Limb (tissue), 2 donors: ENCODE measurements around the gene FGF19.

Experiments used
- DNase-seq, 2 donors: peaks; one replicate each; pipeline ENCODE4 v3.0.0-alpha.2; 2016; ENCODE audit errors: extremely low spot score in 2 of 2

Gene FGF19

GRCh38 chr11:69703768-69704507, at the start of gene FGF19:
TSS of gene FGF19 (minus strand) at chr11:69704022. CDS start at chr11:69703876, 146 bp downstream.
- DNase-seq = peak in 1 of 2 donors; percentile 63

DNA sequence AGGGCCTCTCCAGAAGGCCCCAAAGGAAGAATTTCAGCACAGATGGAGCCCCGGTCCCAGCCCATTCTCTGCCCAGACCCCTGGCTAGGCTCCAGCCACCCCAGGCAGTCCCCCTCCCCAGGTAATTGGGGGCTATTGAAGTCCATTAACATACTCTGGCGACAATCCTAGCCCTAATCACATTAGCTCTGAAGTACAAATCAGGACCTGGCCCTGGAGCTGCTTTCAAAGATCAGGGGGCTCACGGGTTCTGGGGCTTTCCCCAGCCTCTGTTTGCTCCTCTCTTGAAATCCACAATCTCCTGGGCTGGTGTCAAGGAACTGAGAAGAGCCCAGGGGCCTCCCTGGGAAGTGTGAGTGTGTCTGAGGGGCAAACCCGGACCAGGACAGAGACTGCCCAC, 49.1 kb upstream of the FGF19 start:
- no peak for DNase-seq

GRCh38 chr11:69750875-69751597, 47.2 kb upstream of the FGF19 start:
- DNase-seq = no peak

DNA sequence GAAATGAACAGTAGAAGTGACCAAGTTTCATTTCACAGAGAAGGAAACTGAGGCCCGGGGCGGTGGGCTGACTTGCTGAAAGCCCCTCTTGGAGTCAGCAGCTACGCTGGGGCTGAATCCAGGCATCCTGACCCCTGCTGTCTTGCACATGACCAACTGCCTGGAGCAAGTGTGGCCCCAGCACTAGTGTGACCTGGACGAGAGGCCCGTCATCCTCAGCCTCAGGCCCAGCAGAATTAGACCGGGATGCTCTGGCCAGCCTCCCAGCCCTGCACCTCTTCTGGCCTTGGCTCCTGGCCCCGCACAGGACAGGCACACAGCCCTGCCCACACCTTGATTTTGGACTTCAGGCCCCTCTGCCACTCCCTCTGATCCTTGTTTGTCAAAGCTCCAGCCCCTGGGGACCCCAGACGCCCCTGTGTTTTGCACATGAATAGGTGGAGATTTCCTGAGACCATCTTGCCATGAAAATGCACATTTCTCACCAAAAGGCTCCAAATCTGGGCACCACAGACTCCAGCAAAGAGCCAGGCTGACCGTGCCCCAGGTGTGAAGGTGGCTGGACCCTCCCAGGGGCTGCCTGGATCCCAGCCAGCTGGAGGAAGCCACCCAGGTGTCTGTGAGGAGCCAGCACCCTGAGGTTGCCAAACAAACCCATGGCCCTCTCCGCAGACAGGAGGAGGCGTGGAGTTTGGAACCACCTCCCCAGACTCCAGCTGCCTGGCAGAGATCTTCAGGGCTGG, 46.5 kb upstream of the FGF19 start:
- no peak for DNase-seq

DNA sequence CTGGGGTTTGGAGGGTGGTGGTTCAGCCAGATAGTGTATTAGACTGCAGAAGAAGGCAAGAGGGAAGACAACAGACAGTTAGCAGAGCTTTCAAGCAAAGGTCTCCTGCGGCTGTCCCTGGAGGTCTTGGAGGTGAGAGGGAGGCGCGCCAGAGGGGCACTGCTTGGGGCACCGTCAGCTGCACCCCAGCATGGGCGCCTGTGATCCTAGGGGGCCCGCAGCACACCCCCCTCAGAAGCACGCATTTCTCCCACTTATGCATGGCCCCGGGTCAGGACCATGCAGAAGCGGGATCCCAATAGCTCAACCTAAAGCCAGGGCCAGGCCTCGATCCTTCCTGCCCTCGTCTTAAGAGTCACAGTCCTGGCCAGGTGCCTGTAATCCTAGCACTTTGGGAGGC, 44.8 kb upstream of the FGF19 start:
- no peak for DNase-seq

DNA sequence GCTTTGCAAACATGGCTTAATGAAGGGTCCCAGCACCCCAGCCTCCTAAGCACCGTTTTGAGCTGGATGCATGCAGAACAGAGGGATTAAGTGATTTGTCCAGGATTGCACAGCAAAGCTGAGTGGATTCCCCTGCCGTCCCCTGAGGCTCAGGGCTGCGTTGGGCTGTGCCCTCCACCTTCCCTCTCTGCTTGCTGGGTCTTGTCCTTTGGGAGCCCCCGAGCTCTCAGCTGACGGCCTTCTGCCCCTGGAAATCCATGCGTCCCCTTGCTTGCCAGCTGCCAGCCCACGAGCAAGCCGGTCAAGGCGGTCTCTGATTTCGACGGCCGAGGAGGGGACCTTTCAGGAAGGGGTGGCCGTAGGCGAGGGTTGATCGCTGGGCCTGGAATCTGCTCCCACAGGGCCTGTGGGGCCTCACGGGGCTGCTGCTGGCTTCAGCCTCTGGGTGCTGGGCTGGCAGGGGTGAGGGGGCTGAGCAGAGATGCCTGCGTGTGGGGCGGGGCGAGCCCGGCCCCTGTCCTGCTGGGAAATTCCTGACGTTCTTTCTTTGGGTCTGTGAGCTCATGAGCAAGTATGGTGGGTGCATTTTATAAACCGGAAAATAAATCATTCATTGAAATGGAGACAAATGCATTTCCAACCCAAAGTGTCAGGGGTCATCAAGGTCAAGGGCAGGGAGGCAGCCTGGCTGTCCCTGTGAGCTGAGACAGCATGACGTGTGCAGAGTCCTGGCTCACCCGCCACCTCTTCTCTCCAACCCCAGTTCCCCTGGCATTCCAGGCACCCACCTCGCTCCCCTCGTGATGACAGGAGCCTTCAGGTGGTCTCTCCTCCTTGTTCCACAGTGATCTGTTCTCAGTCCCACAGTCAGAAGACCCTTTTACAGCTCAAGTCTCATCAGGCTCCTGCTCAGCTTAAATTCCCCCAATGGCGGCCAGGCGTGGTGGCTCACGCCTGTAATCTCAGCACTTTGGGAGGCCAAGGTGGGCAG, 43.2 kb upstream of the FGF19 start:
- peak in 1 of 2 donors; percentile 42 for DNase-seq

DNA sequence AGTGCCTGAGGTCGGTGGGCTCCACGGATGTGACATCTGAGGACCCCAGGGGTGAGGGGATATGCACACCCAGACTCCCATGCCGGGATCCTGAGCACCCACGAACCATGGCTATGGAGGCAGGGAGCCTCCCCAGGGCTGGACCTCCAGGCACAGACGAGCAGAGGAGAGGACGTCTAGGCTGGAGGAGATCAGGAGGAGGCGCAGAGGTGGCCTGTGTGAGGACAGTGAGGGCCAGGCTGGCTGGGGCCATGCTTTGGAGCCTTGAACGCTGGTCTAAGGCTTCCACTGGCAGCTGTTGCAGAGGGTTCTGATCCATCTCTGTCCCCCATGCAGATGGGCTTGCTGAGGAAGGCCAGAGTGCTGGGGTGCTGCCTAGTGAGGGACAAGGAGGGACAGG, 42.3 kb upstream of the FGF19 start:
- no peak for DNase-seq

GRCh38 chr11:69745201-69745600, 41.4 kb upstream of the FGF19 start:
- DNase-seq = no peak

DNA sequence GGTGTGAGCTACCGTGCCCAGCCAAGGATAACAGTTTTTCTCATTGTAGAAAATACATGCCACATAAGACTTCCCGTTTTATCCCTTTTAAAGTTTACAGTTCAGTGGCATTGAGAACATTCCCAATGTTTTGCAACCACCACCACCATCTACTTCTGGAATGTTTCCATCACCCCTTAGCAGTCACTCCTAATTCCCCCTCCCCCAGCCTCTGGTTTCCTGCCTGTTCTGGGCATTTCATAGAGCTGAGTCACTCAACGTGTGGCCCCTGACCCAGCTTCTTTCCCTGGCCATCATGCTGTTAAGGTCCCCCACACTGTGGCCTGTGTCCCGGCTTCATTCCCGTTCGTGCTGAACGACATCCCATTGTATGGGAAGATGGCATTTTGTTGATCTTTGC, 40.6 kb upstream of the FGF19 start:
- DNase-seq = no peak

- DNase-seq = no peak
Measured at GRCh38 chr11:69734841-69735240, 31.0 kb upstream of the FGF19 start.

- no peak for DNase-seq
Measured at GRCh38 chr11:69734367-69734766, 30.5 kb upstream of the FGF19 start.

- DNase-seq = no peak
Measured at GRCh38 chr11:69732910-69733309, 29.1 kb upstream of the FGF19 start.

DNA sequence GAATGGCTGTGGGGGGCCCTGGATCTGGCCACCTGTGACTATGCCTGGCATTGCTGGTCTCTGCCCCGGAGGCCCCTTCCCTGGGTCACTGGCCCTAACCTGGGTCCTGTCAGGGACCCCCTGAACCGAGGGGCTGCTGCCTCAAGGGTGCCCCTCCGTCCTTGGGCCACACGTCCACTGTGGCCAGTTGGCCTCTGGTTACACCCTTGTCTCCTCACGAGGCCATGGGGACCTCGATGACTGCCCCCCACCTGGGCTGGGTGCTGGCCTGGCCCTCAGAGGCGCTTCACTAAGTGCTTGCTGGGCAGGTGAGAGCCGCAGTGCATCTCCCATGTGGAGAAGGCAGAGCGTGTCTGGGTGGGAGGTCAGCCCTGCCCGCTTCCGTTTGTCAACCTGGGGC, 27.3 kb upstream of the FGF19 start:
- no peak for DNase-seq

DNA sequence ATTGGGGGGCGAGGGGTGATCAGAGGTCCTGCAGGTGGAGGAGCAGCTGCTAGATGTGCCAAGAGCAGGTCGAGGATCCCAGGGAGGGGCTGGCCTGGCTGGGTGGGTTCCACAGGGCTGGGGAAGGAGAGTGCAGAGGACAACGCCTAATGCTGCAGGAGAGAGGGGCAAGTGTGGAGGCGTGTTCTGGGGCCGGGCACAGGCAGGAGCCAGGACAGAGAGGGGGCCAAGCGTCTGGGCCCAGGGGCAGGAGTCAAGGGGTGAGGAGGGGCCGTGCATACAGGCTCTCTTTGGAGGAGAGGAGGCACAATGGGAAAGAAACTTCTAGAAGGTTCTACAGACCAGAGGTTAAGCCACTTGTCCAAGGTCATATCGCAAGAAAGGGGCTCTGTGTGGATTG, 26.7 kb upstream of the FGF19 start:
- DNase-seq = no peak

- no peak for DNase-seq
Measured at GRCh38 chr11:69729252-69729651, 25.4 kb upstream of the FGF19 start.

DNA sequence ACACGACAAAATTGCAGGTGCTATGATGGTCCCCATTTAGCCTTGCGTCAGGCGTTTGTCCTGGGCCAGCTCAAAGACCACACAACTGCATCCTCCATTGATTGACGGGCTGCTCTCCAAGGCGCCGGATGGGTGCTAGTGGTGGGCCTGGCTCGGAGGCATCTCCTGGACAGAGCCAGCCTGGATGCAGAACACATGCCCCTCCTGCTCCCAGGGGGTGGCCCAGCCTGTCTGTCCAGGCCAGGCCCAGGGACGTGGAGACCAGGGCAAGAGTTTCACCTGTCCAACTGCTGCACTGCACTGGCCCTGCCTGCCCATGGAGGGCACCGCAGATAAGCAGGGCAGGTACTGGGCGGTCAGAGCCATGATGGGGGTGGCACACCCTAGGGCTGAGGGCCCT, 23.4 kb upstream of the FGF19 start:
- DNase-seq = no peak

DNA sequence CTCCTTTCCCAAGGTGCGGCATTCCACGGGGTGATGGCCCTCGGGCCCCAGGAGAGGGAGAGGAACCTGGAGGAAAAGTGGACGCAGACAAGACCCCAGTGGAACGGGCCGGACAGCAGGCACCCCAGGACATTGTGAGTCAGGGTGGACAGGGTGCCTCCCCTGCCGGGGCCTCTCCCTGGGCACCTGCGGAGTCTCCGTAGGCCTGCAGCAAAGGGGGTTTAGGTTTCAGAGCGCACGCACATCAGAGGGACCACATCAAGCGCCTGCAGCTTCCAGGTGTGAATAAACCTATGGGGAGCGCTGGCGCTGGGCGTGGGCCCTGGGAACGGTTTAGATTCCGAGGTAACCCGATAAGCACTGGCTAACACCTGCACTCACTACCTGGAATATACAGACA, 22.7 kb upstream of the FGF19 start:
- DNase-seq = no peak

GRCh38 chr11:69726019-69726418, 22.2 kb upstream of the FGF19 start:
- DNase-seq = no peak

- DNase-seq = no peak
Measured at GRCh38 chr11:69721745-69722144, 17.9 kb upstream of the FGF19 start.

GRCh38 chr11:69721106-69721505, 17.3 kb upstream of the FGF19 start:
- no peak for DNase-seq

DNA sequence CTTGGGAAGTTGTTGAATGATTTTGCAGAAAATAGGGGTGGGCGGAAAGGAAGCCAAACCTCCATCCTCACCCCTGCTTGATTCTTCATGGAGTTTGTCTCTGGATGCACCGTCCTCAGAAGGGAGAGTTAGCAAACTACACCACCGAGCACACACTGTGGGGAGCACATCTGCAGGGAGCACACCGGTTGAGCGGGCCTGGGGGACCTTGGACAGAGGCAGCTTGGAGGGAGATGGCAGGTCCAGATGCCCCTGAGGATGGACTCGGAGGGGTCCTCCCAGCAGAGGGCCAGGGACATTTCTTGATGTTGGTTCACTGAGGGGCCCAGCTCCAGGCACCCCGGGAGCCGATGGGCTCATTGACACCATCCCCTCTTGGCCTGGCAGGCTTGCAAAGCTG, 15.1 kb upstream of the FGF19 start:
- DNase-seq = no peak
